ENCODE data around the gene NPAS1. TPM values are rescaled to one million over a fixed set of nuclear protein-coding genes. Genes with fewer than 3 reads are reported as not detected.

The NPAS1 gene
- polyA plus RNA-seq, 1 donor from 2014 or later, result not detected

DNA sequence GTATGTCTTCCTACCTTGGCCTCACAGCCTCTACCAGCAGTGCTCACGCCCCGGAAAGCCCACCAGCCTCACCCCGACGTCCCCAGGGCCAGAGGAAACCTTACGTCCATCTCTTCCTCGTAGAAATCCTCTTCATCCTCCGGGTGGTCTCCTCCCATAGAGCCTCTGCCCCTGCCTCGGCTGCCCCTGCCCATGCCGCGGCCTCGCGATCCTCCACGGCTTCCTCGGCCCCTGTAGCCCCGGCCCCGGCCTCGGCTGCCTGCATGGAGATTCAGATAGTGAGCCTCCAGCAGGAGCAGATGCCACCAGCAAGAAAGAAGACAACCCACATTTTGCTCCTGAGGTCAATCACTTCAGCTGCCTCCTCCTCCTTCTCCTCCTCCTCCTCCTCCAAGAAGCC lies 66.6 kb downstream of the NPAS1 start:
- H3K4me2 ChIP-seq (ENCODE audit: low read length), result no peak overlapping the region
- H4K20me1 ChIP-seq (ENCODE audit: insufficient read depth), result no peaks in the 10 kb centered on the region
- no peaks in the 10 kb centered on the region for H3K79me2 ChIP-seq (replicated peaks; ENCODE audit: insufficient read depth, low read length)
- H3K27me3 ChIP-seq (ENCODE audit: insufficient read depth, low read depth, low read length), result no peaks in the 10 kb centered on the region
- no peaks in the 10 kb centered on the region for H3F3A ChIP-seq (ENCODE audit: insufficient read depth, low read length, poor library complexity, severe bottlenecking)
- H2AFZ ChIP-seq (ENCODE audit: low read depth, low read length), result no peak overlapping the region
- H3K9me3 ChIP-seq (ENCODE audit: low read length), result no peaks in the 10 kb centered on the region
- H3K36me3 ChIP-seq (ENCODE audit: insufficient read depth, low read length), result no peaks in the 10 kb centered on the region
- TF ChIP-seq SMC3 (conservative IDR thresholded peaks at IDR 0.05; ENCODE audit: poor library complexity) (no peak), POLR2AphosphoS5 (IDR thresholded peaks at IDR 0.05) (no peak), RAD21 (conservative IDR thresholded peaks at IDR 0.05) (no peak), MXI1 (conservative IDR thresholded peaks at IDR 0.05; ENCODE audit: poor library complexity, severe bottlenecking) (no peak)
- TF ChIP-seq, protein P1, sequence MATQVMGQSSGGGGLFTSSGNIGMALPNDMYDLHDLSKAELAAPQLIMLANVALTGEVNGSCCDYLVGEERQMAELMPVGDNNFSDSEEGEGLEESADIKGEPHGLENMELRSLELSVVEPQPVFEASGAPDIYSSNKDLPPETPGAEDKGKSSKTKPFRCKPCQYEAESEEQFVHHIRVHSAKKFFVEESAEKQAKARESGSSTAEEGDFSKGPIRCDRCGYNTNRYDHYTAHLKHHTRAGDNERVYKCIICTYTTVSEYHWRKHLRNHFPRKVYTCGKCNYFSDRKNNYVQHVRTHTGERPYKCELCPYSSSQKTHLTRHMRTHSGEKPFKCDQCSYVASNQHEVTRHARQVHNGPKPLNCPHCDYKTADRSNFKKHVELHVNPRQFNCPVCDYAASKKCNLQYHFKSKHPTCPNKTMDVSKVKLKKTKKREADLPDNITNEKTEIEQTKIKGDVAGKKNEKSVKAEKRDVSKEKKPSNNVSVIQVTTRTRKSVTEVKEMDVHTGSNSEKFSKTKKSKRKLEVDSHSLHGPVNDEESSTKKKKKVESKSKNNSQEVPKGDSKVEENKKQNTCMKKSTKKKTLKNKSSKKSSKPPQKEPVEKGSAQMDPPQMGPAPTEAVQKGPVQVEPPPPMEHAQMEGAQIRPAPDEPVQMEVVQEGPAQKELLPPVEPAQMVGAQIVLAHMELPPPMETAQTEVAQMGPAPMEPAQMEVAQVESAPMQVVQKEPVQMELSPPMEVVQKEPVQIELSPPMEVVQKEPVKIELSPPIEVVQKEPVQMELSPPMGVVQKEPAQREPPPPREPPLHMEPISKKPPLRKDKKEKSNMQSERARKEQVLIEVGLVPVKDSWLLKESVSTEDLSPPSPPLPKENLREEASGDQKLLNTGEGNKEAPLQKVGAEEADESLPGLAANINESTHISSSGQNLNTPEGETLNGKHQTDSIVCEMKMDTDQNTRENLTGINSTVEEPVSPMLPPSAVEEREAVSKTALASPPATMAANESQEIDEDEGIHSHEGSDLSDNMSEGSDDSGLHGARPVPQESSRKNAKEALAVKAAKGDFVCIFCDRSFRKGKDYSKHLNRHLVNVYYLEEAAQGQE (IDR thresholded peaks at IDR 0.05; ENCODE audit: borderline replicate concordance), result no peak
- no peak overlapping the region for H3K4me3 ChIP-seq (ENCODE audit: low read length)
- no peak overlapping the region for H3K27ac ChIP-seq (ENCODE audit: low read length)
- no peaks in the 10 kb centered on the region for H3K9me2 ChIP-seq (ENCODE audit: insufficient read depth, low read length)
- H3K9ac ChIP-seq (ENCODE audit: low read length), result no peak overlapping the region

DNA sequence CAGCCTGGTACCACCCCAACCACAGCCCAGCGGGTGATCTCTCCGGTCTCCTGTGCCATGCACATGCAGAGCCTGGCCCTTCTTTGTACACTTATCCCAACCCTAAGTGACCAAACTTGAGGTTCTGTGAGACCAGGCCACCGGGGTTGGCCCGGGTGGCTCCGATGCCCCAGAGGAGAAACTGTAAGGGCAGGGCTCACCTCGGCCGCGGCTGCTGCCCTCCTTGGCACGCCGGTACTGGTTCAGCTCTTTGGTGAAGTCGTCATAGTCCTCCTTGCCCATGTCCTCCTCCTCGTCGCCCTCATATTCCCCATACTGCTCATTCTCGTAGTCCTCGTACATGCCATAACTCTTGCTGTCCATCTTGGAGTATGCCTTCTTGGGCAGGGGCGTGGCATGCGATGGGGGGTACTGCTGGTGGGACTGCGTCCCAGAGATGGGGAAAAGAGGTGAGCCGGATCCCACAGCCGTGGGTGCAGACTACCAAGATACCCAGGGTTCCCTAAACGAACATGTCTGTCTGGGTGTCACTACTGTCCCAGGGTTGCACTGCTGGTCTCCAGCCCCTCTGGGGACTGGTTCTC lies 70.2 kb downstream of the NPAS1 start:
- Histone ChIP-seq H3F3A (ENCODE audit: insufficient read depth, low read length, poor library complexity, severe bottlenecking) (no peaks in the 10 kb centered on the region), H3K27ac (ENCODE audit: low read length) (no peak overlapping the region), H3K27me3 (ENCODE audit: insufficient read depth, low read depth, low read length) (no peaks in the 10 kb centered on the region), H3K9me2 (ENCODE audit: insufficient read depth, low read length) (no peaks in the 10 kb centered on the region), H3K9me3 (ENCODE audit: low read length) (no peaks in the 10 kb centered on the region), H4K20me1 (ENCODE audit: insufficient read depth) (no peaks in the 10 kb centered on the region), H3K9ac (ENCODE audit: low read length) (no peak overlapping the region), H3K4me2 (ENCODE audit: low read length) (no peak overlapping the region), H3K79me2 (replicated peaks; ENCODE audit: insufficient read depth, low read length) (no peaks in the 10 kb centered on the region), H3K36me3 (ENCODE audit: insufficient read depth, low read length) (no peaks in the 10 kb centered on the region), H3K4me3 (ENCODE audit: low read length) (no peak overlapping the region), H2AFZ (ENCODE audit: low read depth, low read length) (no peak overlapping the region)
- TF ChIP-seq EP300 (conservative IDR thresholded peaks at IDR 0.05; ENCODE audit: poor library complexity, severe bottlenecking) (no peak), SMC3 (conservative IDR thresholded peaks at IDR 0.05; ENCODE audit: poor library complexity) (no peak), MXI1 (conservative IDR thresholded peaks at IDR 0.05; ENCODE audit: poor library complexity, severe bottlenecking) (no peak), POLR2AphosphoS5 (IDR thresholded peaks at IDR 0.05) (no peak), TAF1 (IDR thresholded peaks at IDR 0.05; ENCODE audit: low read depth) (no peak), RAD21 (conservative IDR thresholded peaks at IDR 0.05) (no peak), EZH2 (IDR thresholded peaks at IDR 0.05; ENCODE audit: borderline replicate concordance, insufficient read depth, low read length, poor library complexity, severe bottlenecking) (no peak)
- TF ChIP-seq, protein P1 (IDR thresholded peaks at IDR 0.05; ENCODE audit: borderline replicate concordance), result no peak
- TF ChIP-seq, protein P2, sequence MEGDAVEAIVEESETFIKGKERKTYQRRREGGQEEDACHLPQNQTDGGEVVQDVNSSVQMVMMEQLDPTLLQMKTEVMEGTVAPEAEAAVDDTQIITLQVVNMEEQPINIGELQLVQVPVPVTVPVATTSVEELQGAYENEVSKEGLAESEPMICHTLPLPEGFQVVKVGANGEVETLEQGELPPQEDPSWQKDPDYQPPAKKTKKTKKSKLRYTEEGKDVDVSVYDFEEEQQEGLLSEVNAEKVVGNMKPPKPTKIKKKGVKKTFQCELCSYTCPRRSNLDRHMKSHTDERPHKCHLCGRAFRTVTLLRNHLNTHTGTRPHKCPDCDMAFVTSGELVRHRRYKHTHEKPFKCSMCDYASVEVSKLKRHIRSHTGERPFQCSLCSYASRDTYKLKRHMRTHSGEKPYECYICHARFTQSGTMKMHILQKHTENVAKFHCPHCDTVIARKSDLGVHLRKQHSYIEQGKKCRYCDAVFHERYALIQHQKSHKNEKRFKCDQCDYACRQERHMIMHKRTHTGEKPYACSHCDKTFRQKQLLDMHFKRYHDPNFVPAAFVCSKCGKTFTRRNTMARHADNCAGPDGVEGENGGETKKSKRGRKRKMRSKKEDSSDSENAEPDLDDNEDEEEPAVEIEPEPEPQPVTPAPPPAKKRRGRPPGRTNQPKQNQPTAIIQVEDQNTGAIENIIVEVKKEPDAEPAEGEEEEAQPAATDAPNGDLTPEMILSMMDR (IDR thresholded peaks at IDR 0.05; ENCODE audit: poor library complexity, severe bottlenecking), result no peak

Measured in neural cell (in vitro differentiated cells).